OCI-LY7 (cell line): ENCODE results near the gene CDK5R2. TPM values are rescaled to one million over a fixed set of nuclear protein-coding genes. Genes with fewer than 3 reads are reported as not detected.

Experiments used
- BruUV-seq: library from RNA; stranded (reverse); fragments of 400-500 nt; replicated peaks from 2 replicates; lab custom pipeline; 2021; lab: Mats Ljungman, UMichigan
- CTCF ChIA-PET: fragments of 300-600 bp; sonication (Branson Sonifier 250); formaldehyde crosslinking; loops from one replicate; lab custom pipeline; 2022; ENCODE audit warnings: antibody characterized with exemption; ENCODE audit not compliant: unreplicated experiment; lab: Charles Lee
- POLR2A ChIA-PET: fragments of 300-600 bp; sonication (Branson Sonifier 250); formaldehyde crosslinking; loops from one replicate; lab custom pipeline; 2022; ENCODE audit warnings: antibody characterized with exemption; lab: Charles Lee
- DNase-seq: peaks from one replicate; pipeline ENCODE4 v3.0.0-alpha.2; 2015; ENCODE audit warnings: low spot score
- H2AFZ ChIP-seq: fragments of 200-600 bp; sonication (generic), shearing (Covaris generic); 2 replicates; pipeline ENCODE4 v1.6.1; 2014; ENCODE audit warnings: mild to moderate bottlenecking, antibody characterized with exemption, low read length, moderate library complexity
- H3K27ac ChIP-seq: fragments of 200-600 bp; sonication (generic); 2 replicates; pipeline ENCODE4 v1.5.1; 2014; ENCODE audit warnings: mixed run types, low read depth, mild to moderate bottlenecking, moderate library complexity, low read length, inconsistent platforms; ENCODE audit not compliant: poor library complexity, severe bottlenecking
- H3K36me3 ChIP-seq: fragments of 200-600 bp; sonication (generic); 2 replicates; pipeline ENCODE4 v1.6.1; 2014; ENCODE audit warnings: mild to moderate bottlenecking, antibody characterized with exemption, low read length, moderate library complexity, mixed read lengths; ENCODE audit not compliant: insufficient read depth
- H3K4me1 ChIP-seq: fragments of 200-600 bp; sonication (generic); 2 replicates; pipeline ENCODE4 v1.5.1; 2014; ENCODE audit warnings: mild to moderate bottlenecking, low read length; ENCODE audit not compliant: insufficient read depth, poor library complexity, severe bottlenecking
- H3K4me2 ChIP-seq: fragments of 200-600 bp; sonication (generic); 2 replicates; pipeline ENCODE4 v1.6.1; 2014; ENCODE audit warnings: mild to moderate bottlenecking, low read length
- H3K4me3 ChIP-seq: fragments of 200-600 bp; sonication (generic); 2 replicates; pipeline ENCODE4 v1.5.1; 2014; ENCODE audit warnings: mild to moderate bottlenecking, low read depth, low read length; ENCODE audit not compliant: poor library complexity, severe bottlenecking
- H3K79me2 ChIP-seq: fragments of 200-600 bp; sonication (generic); 2 replicates; pipeline ENCODE4 v1.6.1; 2016; ENCODE audit warnings: low read depth, mild to moderate bottlenecking, low read length, moderate library complexity, mixed read lengths; ENCODE audit not compliant: insufficient read depth
- H3K9me2 ChIP-seq: fragments of 200-600 bp; sonication (generic); 2 replicates; pipeline ENCODE4 v1.6.1; 2016; ENCODE audit warnings: mild to moderate bottlenecking, low read length, mixed read lengths; ENCODE audit not compliant: insufficient read depth
- H3K9me3 ChIP-seq: fragments of 200-600 bp; sonication (generic); 2 replicates; pipeline ENCODE4 v1.6.1; 2014; ENCODE audit warnings: mild to moderate bottlenecking, mixed run types, low read length, mixed read lengths
- H4K20me1 ChIP-seq: fragments of 200-600 bp; sonication (generic); 2 replicates; pipeline ENCODE4 v1.6.1; 2014; ENCODE audit warnings: mild to moderate bottlenecking, antibody characterized with exemption, low read length, moderate library complexity, mixed read lengths; ENCODE audit not compliant: insufficient read depth
- CTCF ChIP-seq: fragments of 200-600 bp; sonication (generic); conservative IDR thresholded peaks from 2 replicates; pipeline ENCODE4 v1.5.1; 2014; ENCODE audit warnings: mild to moderate bottlenecking, antibody characterized with exemption, low read length, moderate library complexity, mixed read lengths
- EZH2phosphoT487 ChIP-seq: fragments of 200-600 bp; sonication (generic); IDR thresholded peaks from 2 replicates; pipeline ENCODE4 v1.6.1; 2018; ENCODE audit warnings: low read depth, borderline replicate concordance, mild to moderate bottlenecking, mixed run types, antibody characterized with exemption, low read length, moderate library complexity, mixed read lengths
- intact Hi-C: fragments of 100-400 bp; cut with micrococcal nuclease; formaldehyde crosslinking; loops from one replicate; pipeline ENCODE4 v1.10.0; 2022; ENCODE audit not compliant: unreplicated experiment
- total RNA-seq, 2 experiments: library from RNA; depleted of rRNA in 1 of 2; stranded (reverse); fragments of >200 nt in 1 of 2; shearing (Covaris generic) in 1 of 2; gene quantifications; 2 replicates each; pipeline ENCODE4 v1.2.3, GENCODE V29; 2014 to 2022

CDK5R2 gene
- total RNA-seq, 2 experiments from 2014 or later, result 0.09 to 0.63 TPM

GRCh38 chr2:218997731-218998130 is 38.3 kb downstream of the CDK5R2 start:
- Histone ChIP-seq H3K27ac (no peak overlapping the region), H3K4me1 (no peaks in the 10 kb centered on the region), H4K20me1 (no peaks in the 10 kb centered on the region), H3K79me2 (no peaks in the 10 kb centered on the region), H3K9me2 (no peaks in the 10 kb centered on the region), H3K9me3 (no peaks in the 10 kb centered on the region), H2AFZ (no peak overlapping the region), H3K36me3 (no peaks in the 10 kb centered on the region), H3K4me3 (no peak overlapping the region), H3K4me2 (no peak overlapping the region)
- intact Hi-C loops, result loop anchor here (5.0 kb wide), 1 partner anchor 145 kb away; no protein-coding TSS in a partner anchor
- TF ChIP-seq EZH2phosphoT487 (no peak), CTCF (no peak)
- BruUV-seq, result no TSS peak
- POLR2A ChIA-PET, result no interaction called here
- DNase-seq, result no peak
- CTCF ChIA-PET, result no interaction called here

DNA sequence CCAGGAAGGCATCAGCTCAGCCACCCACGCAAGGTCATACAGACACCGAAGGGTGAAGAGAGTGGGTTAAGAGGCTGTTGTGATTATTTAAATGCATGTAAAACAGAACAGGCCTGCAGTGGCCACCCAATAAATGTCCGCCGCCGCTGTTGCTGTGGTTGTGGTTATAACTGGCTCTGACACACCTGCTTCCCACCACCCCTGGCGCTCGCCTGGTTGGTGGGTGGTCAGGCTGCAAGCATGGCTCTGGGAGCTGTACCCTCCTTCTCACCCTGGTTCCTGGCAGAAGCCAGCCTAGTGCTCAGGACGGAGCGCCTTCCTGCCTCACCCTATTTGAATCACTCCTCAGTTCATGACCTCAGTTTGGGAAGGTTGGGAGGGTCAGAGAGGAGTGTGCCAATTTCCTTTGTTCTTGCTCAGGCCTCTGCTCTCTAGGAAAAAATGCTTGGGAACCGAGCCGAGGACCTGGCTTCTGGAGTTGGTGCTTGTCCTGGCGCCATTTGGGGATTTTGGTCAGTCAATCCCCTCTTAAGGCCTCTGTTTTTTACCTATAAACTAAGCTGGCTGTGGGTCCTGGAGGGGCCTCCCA is 39.0 kb downstream of the CDK5R2 start:
- Histone ChIP-seq H3K9me2 (no peaks in the 10 kb centered on the region), H4K20me1 (no peaks in the 10 kb centered on the region), H3K4me1 (no peaks in the 10 kb centered on the region), H3K79me2 (no peaks in the 10 kb centered on the region), H3K4me3 (no peak overlapping the region), H3K36me3 (no peaks in the 10 kb centered on the region), H3K9me3 (no peaks in the 10 kb centered on the region), H3K4me2 (no peak overlapping the region), H3K27ac (no peak overlapping the region), H2AFZ (no peak overlapping the region)
- no TSS peak for BruUV-seq
- TF ChIP-seq EZH2phosphoT487, result no peak
- no peak for TF ChIP-seq CTCF
- ChIA-PET CTCF (no interaction called here), POLR2A (no interaction called here)
- intact Hi-C loops, result loop anchor here (5.0 kb wide), 1 partner anchor 146 kb away; no protein-coding TSS in a partner anchor
- DNase-seq, result no peak
